ENCODE data around the gene CLDN16.

The CLDN16 gene

DNA sequence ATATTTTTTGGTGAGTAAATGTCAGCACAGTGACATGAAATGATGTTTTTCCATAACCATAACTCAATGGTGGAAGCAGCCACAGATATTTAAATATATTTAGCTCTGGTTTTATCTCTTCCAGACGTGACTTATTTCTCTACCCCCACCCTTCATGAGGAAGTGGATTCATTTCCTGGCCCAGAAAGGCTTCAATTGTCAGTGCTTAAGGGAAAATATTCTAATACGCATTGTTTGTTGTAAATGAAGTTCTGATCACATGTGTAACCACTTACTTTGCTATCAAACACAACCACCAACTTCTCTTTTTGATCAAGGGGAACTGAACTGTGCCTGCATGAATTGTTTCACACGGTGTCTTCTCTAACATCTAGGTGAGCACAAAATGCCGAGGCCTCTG is 14.0 kb downstream of the CLDN16 start:
- H3K4me1 ChIP-seq (ENCODE audit: control insufficient read depth in 1 of 2, insufficient read depth in 1 of 2, low read depth in 1 of 2, low read length in 1 of 2) = no peaks in the 10 kb centered on the region
- H3K36me3 ChIP-seq = no peaks in the 10 kb centered on the region
- H3K4me3 ChIP-seq (ENCODE audit: low read depth in 1 of 2, low read length in 1 of 2) = no peak overlapping the region
- no peaks in the 10 kb centered on the region for H3K9me3 ChIP-seq
- TF ChIP-seq, protein P1, sequence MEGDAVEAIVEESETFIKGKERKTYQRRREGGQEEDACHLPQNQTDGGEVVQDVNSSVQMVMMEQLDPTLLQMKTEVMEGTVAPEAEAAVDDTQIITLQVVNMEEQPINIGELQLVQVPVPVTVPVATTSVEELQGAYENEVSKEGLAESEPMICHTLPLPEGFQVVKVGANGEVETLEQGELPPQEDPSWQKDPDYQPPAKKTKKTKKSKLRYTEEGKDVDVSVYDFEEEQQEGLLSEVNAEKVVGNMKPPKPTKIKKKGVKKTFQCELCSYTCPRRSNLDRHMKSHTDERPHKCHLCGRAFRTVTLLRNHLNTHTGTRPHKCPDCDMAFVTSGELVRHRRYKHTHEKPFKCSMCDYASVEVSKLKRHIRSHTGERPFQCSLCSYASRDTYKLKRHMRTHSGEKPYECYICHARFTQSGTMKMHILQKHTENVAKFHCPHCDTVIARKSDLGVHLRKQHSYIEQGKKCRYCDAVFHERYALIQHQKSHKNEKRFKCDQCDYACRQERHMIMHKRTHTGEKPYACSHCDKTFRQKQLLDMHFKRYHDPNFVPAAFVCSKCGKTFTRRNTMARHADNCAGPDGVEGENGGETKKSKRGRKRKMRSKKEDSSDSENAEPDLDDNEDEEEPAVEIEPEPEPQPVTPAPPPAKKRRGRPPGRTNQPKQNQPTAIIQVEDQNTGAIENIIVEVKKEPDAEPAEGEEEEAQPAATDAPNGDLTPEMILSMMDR (IDR thresholded peaks at IDR 0.05) = no peak
- no peak overlapping the region for H3K27ac ChIP-seq
- H3K27me3 ChIP-seq = no peaks in the 10 kb centered on the region

DNA sequence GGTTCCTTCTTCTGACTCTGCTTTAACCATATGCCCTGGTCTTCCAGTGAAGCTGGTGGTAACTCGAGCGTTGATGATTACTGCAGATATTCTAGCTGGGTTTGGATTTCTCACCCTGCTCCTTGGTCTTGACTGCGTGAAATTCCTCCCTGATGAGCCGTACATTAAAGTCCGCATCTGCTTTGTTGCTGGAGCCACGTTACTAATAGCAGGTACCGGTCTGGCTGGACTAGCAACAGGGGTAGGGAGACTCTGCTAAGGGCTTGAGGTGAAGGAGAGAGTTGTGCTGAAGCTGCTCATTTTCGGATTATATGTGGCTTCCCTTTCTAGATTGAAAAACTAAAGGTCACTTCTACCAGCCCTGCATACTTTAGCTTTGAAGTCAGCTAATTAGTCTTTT is 16.8 kb downstream of the CLDN16 start:
- H3K27ac ChIP-seq = no peak overlapping the region
- no peak overlapping the region for H3K4me3 ChIP-seq (ENCODE audit: low read depth in 1 of 2, low read length in 1 of 2)
- no peaks in the 10 kb centered on the region for H3K27me3 ChIP-seq
- no peaks in the 10 kb centered on the region for H3K4me1 ChIP-seq (ENCODE audit: control insufficient read depth in 1 of 2, insufficient read depth in 1 of 2, low read depth in 1 of 2, low read length in 1 of 2)
- no peaks in the 10 kb centered on the region for H3K36me3 ChIP-seq
- no peaks in the 10 kb centered on the region for H3K9me3 ChIP-seq
- TF ChIP-seq, protein P1 (IDR thresholded peaks at IDR 0.05) = no peak

DNA sequence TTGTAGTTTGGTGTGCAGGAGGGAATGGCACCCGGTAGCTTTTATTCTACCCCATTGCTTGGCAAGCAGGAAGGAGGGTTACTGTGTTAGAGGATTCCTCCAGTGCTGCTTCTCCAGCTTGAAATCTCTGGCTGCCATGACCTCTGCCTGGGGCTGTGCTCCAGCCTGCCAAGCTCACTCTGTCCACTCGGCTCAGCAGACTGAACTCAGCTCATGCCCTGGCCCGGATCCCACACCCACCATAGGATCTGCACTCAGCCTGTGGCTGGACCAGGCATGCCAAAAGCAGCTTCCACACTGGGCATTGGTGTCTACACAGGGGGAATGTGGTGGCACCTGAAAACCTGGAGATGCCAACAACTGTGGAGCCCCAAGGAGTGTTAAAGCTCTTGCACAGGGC is 26.3 kb downstream of the CLDN16 start:
- H3K9me3 ChIP-seq = no peaks in the 10 kb centered on the region
- H3K27me3 ChIP-seq = no peaks in the 10 kb centered on the region
- H3K36me3 ChIP-seq = no peaks in the 10 kb centered on the region
- no peak overlapping the region for H3K27ac ChIP-seq
- no peak overlapping the region for H3K4me3 ChIP-seq (ENCODE audit: low read depth in 1 of 2, low read length in 1 of 2)
- H3K4me1 ChIP-seq (ENCODE audit: control insufficient read depth in 1 of 2, insufficient read depth in 1 of 2, low read depth in 1 of 2, low read length in 1 of 2) = no peaks in the 10 kb centered on the region
- TF ChIP-seq, protein P1 (IDR thresholded peaks at IDR 0.05) = no peak

DNA sequence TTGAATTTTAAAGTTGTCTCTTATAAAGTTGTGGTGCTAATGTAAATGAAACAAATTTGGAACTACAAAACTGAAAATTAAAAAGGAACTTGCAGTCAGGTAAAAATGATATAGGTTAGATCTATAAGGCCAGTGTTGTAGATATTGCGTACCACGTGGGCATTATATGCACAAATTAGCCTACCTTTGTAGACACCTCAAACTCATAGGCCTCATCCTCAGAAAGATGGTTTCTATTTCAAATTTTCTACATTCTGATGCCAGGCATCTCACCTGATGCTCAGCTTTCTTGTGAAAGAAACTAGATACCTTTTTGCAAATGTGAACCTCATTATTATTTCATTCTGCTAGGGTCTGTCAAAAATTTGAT is 36.1 kb downstream of the CLDN16 start:
- Histone ChIP-seq H3K9me3 (no peaks in the 10 kb centered on the region), H3K27me3 (peaks cover 7% of the 10 kb centered on the region), H3K27ac (no peak overlapping the region), H3K4me3 (ENCODE audit: low read depth in 1 of 2, low read length in 1 of 2) (no peak overlapping the region), H3K4me1 (ENCODE audit: control insufficient read depth in 1 of 2, insufficient read depth in 1 of 2, low read depth in 1 of 2, low read length in 1 of 2) (no peaks in the 10 kb centered on the region), H3K36me3 (no peaks in the 10 kb centered on the region)
- TF ChIP-seq, protein P1 (IDR thresholded peaks at IDR 0.05) = no peak

DNA sequence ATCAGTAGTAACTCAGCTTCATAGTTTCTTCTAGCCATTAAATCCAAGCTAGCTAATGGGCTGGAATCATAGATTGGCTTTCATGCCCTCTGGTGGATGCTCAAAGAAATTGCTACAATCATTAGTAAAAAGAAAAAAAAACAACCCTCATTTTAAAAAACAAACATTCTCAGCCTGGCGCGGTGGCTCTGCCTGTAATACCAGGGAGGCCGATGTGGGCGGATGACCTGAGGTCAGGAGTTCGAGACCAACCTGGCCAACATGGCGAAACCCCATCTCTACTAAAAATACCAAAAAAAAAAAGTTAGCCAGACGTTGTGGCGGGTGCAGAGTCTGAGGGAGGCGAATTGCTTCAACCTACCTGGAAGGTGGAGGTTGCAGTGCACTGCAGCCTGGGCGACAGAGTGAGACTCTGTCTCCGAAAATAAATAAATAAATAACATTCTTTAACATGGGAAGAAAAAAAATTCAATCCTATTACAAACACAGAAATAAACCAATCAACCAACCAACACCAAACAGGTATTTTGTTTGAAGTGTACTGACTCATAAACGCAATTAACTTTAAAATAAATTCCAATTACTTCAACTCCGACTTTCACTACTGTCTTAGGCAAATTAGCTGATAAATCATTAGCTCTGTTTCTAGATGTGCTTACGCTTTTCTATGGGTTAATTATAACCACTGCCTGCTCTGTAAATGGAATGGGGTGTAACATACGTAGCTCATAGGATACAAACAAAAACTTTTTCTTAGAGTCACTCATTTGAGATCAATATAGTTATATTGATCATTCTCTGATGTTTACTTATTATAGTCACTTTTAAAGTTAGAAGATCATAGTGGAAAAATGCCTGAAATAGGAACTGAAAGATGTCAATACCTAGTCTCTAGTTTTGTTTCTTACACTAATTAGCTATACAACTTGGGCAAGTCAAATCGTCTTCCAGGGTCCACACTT is 36.8 kb downstream of the CLDN16 start:
- no peaks in the 10 kb centered on the region for H3K36me3 ChIP-seq
- peaks cover 7% of the 10 kb centered on the region for H3K27me3 ChIP-seq
- TF ChIP-seq, protein P1 (IDR thresholded peaks at IDR 0.05) = no peak
- H3K9me3 ChIP-seq = no peaks in the 10 kb centered on the region
- no peaks in the 10 kb centered on the region for H3K4me1 ChIP-seq (ENCODE audit: control insufficient read depth in 1 of 2, insufficient read depth in 1 of 2, low read depth in 1 of 2, low read length in 1 of 2)
- H3K4me3 ChIP-seq (ENCODE audit: low read depth in 1 of 2, low read length in 1 of 2) = no peak overlapping the region
- H3K27ac ChIP-seq = no peak overlapping the region

Data from neutrophil (primary cell).